HepG2 (cell line): Measurements from ENCODE around the gene SCAPER. TPM values are rescaled to one million over a fixed set of nuclear protein-coding genes. Genes with fewer than 3 reads are reported as not detected.

Experiments used
- BCL6 ChIP-seq: IDR thresholded peaks from 2 replicates; pipeline ENCODE4 v1.6.1; 2016; ENCODE audit warnings: missing genetic modification reagents, missing compliant biosample characterization
- BHLHE40 ChIP-seq: IDR thresholded peaks from 2 replicates; pipeline ENCODE4 v1.6.1; 2011; ENCODE audit warnings: low read length, improper control_type of control experiment
- BRCA1 ChIP-seq: sonication (generic); formaldehyde crosslinking; IDR thresholded peaks from 2 replicates; pipeline ENCODE4 v1.4.0; 2020; ENCODE audit warnings: missing genetic modification reagents
- FOXJ3 ChIP-seq: sonication (generic); formaldehyde crosslinking; IDR thresholded peaks from 2 replicates; pipeline ENCODE4 v1.4.0; 2020; ENCODE audit warnings: missing genetic modification reagents, mild to moderate bottlenecking, borderline replicate concordance
- GLI4 ChIP-seq: sonication (generic); formaldehyde crosslinking; IDR thresholded peaks from 2 replicates; pipeline ENCODE4 v1.5.1; 2020; ENCODE audit warnings: missing genetic modification reagents, mild to moderate bottlenecking, moderate library complexity, borderline replicate concordance
- KLF16 ChIP-seq, 2 experiments: sonication (generic) in 1 of 2; formaldehyde crosslinking in 1 of 2; IDR thresholded peaks; 2 replicates each; pipeline versions ENCODE4 v1.6.1 to v1.8.0; 2016 to 2023; ENCODE audit warnings: missing genetic modification reagents in 2 of 2, missing compliant biosample characterization in 1 of 2
- MED8 ChIP-seq: sonication (generic); formaldehyde crosslinking; IDR thresholded peaks from 2 replicates; pipeline ENCODE4 v1.8.1; 2023; ENCODE audit warnings: mild to moderate bottlenecking, missing genetic modification reagents; ENCODE audit not compliant: insufficient replicate concordance
- MYC ChIP-seq: sonication (generic); formaldehyde crosslinking; IDR thresholded peaks from 2 replicates; pipeline ENCODE4 v1.9.0; 2021; ENCODE audit warnings: missing genetic modification reagents, borderline replicate concordance
- POLR2AphosphoS2 ChIP-seq: IDR thresholded peaks from 2 replicates; pipeline ENCODE4 v1.6.1; 2011; ENCODE audit warnings: low read depth, low read length, improper control_type of control experiment
- RORA ChIP-seq: sonication (generic); formaldehyde crosslinking; IDR thresholded peaks from 2 replicates; pipeline ENCODE4 v1.5.0; 2020; ENCODE audit warnings: mild to moderate bottlenecking, missing genetic modification reagents, moderate library complexity
- RXRB ChIP-seq: IDR thresholded peaks from 2 replicates; pipeline ENCODE4 v1.6.1; 2016; ENCODE audit warnings: borderline replicate concordance, missing genetic modification reagents, missing compliant biosample characterization
- TAF1 ChIP-seq: sonication (generic); formaldehyde crosslinking; IDR thresholded peaks from 2 replicates; pipeline ENCODE4 v1.4.0; 2020; ENCODE audit warnings: missing genetic modification reagents
- TOE1 ChIP-seq: sonication (generic); formaldehyde crosslinking; IDR thresholded peaks from 2 replicates; pipeline ENCODE4 v1.4.0; 2020; ENCODE audit warnings: mild to moderate bottlenecking, missing genetic modification reagents
- ZBTB21 ChIP-seq: sonication (generic); formaldehyde crosslinking; IDR thresholded peaks from 2 replicates; pipeline ENCODE4 v1.4.0; 2020; ENCODE audit warnings: missing genetic modification reagents
- ZBTB42 ChIP-seq: sonication (generic); formaldehyde crosslinking; IDR thresholded peaks from 2 replicates; pipeline ENCODE4 v1.5.0; 2020; ENCODE audit warnings: mild to moderate bottlenecking, missing genetic modification reagents
- ZFP82 ChIP-seq: sonication (generic); formaldehyde crosslinking; IDR thresholded peaks from 2 replicates; pipeline ENCODE4 v1.5.1; 2020; ENCODE audit warnings: mild to moderate bottlenecking, missing genetic modification reagents, borderline replicate concordance
- ZGPAT ChIP-seq: IDR thresholded peaks from 2 replicates; pipeline ENCODE4 v1.6.1; 2016; ENCODE audit warnings: mild to moderate bottlenecking
- ZNF563 ChIP-seq: sonication (generic); formaldehyde crosslinking; IDR thresholded peaks from 2 replicates; pipeline ENCODE4 v1.8.0; 2022; ENCODE audit warnings: mild to moderate bottlenecking, moderate library complexity, missing genetic modification reagents
- polyA plus RNA-seq, 8 experiments: library from polyadenylated mRNA; depleted of rRNA in 3 of 8; stranded (reverse) in 7 of 8; unstranded in 1 of 8; fragments of >200 nt; fragmentation: Illumina TruSeq in 4 of 8; extraction: Trizol in 4 of 8; gene quantifications; 2 replicates each; pipeline versions ENCODE4 v1.2.1 to v1.2.3, GENCODE V29; 2011 to 2016; ENCODE audit warnings: low read depth in 4 of 8, missing spikeins in 1 of 8, mixed read lengths in 1 of 8; ENCODE audit not compliant: insufficient read depth in 1 of 8
- total RNA-seq, 5 experiments: library from RNA; depleted of rRNA; stranded (reverse); fragments of >200 nt; fragmentation: Illumina TruSeq; extraction: Trizol; gene quantifications; 2 replicates each; pipeline ENCODE4 v1.2.3, GENCODE V29; 2016; ENCODE audit warnings: low read depth in 1 of 5
- TF ChIP-seq, protein P1 (sequence below): sonication (generic); formaldehyde crosslinking; IDR thresholded peaks from 2 replicates; pipeline ENCODE4 v1.4.0; 2020; ENCODE audit warnings: missing genetic modification reagents, borderline replicate concordance
- TF ChIP-seq, protein P2 (sequence below): sonication (generic); formaldehyde crosslinking; conservative IDR thresholded peaks from 2 replicates; pipeline ENCODE4 v1.8.0; 2022; ENCODE audit warnings: low read depth, missing genetic modification reagents
- TF ChIP-seq, protein P3 (sequence below): sonication (generic); formaldehyde crosslinking; IDR thresholded peaks from 2 replicates; pipeline ENCODE4 v1.8.0; 2022; ENCODE audit warnings: mild to moderate bottlenecking, missing genetic modification reagents; ENCODE audit not compliant: insufficient replicate concordance

The SCAPER gene
- total and polyA plus RNA-seq, 2 of the 13 experiments (the other 11 are each of a cell fraction or from before 2014, with no cell fraction given): 4.3 to 10.5 TPM

- TF ChIP-seq, protein P1, sequence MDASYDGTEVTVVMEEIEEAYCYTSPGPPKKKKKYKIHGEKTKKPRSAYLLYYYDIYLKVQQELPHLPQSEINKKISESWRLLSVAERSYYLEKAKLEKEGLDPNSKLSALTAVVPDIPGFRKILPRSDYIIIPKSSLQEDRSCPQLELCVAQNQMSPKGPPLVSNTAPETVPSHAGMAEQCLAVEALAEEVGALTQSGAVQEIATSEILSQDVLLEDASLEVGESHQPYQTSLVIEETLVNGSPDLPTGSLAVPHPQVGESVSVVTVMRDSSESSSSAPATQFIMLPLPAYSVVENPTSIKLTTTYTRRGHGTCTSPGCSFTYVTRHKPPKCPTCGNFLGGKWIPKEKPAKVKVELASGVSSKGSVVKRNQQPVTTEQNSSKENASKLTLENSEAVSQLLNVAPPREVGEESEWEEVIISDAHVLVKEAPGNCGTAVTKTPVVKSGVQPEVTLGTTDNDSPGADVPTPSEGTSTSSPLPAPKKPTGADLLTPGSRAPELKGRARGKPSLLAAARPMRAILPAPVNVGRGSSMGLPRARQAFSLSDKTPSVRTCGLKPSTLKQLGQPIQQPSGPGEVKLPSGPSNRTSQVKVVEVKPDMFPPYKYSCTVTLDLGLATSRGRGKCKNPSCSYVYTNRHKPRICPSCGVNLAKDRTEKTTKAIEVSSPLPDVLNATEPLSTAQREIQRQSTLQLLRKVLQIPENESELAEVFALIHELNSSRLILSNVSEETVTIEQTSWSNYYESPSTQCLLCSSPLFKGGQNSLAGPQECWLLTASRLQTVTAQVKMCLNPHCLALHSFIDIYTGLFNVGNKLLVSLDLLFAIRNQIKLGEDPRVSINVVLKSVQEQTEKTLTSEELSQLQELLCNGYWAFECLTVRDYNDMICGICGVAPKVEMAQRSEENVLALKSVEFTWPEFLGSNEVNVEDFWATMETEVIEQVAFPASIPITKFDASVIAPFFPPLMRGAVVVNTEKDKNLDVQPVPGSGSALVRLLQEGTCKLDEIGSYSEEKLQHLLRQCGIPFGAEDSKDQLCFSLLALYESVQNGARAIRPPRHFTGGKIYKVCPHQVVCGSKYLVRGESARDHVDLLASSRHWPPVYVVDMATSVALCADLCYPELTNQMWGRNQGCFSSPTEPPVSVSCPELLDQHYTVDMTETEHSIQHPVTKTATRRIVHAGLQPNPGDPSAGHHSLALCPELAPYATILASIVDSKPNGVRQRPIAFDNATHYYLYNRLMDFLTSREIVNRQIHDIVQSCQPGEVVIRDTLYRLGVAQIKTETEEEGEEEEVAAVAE (CRISPR knock-in tag): no peak; the same call in 1 of the 2 replicates
- TF ChIP-seq ZBTB42: no peak
- TF ChIP-seq RORA (CRISPR knock-in tag): no peak
- TF ChIP-seq ZFP82 (CRISPR knock-in tag): no peak
- 0 out of 2 replicates have a peak, but pooled peaks have one; percentile 44 for TF ChIP-seq MYC (CRISPR knock-in tag)
- TF ChIP-seq RXRB (CRISPR knock-in tag): peak; percentile 82; the same call in 1 of the 2 replicates
- TF ChIP-seq, protein P2, sequence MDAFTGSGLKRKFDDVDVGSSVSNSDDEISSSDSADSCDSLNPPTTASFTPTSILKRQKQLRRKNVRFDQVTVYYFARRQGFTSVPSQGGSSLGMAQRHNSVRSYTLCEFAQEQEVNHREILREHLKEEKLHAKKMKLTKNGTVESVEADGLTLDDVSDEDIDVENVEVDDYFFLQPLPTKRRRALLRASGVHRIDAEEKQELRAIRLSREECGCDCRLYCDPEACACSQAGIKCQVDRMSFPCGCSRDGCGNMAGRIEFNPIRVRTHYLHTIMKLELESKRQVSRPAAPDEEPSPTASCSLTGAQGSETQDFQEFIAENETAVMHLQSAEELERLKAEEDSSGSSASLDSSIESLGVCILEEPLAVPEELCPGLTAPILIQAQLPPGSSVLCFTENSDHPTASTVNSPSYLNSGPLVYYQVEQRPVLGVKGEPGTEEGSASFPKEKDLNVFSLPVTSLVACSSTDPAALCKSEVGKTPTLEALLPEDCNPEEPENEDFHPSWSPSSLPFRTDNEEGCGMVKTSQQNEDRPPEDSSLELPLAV: no peak
- TF ChIP-seq POLR2AphosphoS2: no peak
- no peak for TF ChIP-seq BHLHE40
- TF ChIP-seq BRCA1: no peak
- 0 out of 2 replicates have a peak, but pooled peaks have one; percentile 56 for TF ChIP-seq TOE1
- 0 out of 2 replicates have a peak, but pooled peaks have one; percentile 51 for TF ChIP-seq FOXJ3 (CRISPR knock-in tag)
- TF ChIP-seq KLF16 (CRISPR knock-in tag; IDR thresholded peaks at IDR 0.05): peak in 1 of 2 experiments; percentile 46; a peak in 1 of 4 replicates
- TF ChIP-seq ZBTB21 (CRISPR knock-in tag): no peak
- TF ChIP-seq GLI4 (CRISPR knock-in tag): no peak
- TF ChIP-seq ZNF563 (CRISPR knock-in tag): peak; percentile 47; the same call in 1 of the 2 replicates
- peak; percentile 10; the same call in 1 of the 2 replicates for TF ChIP-seq BCL6 (CRISPR knock-in tag)
- no peak for TF ChIP-seq MED8
- TF ChIP-seq, protein P3, sequence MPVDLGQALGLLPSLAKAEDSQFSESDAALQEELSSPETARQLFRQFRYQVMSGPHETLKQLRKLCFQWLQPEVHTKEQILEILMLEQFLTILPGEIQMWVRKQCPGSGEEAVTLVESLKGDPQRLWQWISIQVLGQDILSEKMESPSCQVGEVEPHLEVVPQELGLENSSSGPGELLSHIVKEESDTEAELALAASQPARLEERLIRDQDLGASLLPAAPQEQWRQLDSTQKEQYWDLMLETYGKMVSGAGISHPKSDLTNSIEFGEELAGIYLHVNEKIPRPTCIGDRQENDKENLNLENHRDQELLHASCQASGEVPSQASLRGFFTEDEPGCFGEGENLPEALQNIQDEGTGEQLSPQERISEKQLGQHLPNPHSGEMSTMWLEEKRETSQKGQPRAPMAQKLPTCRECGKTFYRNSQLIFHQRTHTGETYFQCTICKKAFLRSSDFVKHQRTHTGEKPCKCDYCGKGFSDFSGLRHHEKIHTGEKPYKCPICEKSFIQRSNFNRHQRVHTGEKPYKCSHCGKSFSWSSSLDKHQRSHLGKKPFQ (CRISPR knock-in tag): peak; percentile 31
- no peak for TF ChIP-seq TAF1 (CRISPR knock-in tag)
- TF ChIP-seq ZGPAT: peak; percentile 55
These were observed 571.3 kb downstream of the SCAPER start (continued) for GRCh38 chr15:76333720-76334437.
